ENCODE measurements around the gene MS4A4A. TPM values are rescaled to one million over a fixed set of nuclear protein-coding genes. Genes with fewer than 3 reads are reported as not detected.

The MS4A4A gene
- total RNA-seq, 2 donors from 2014 or later, result not detected

DNA sequence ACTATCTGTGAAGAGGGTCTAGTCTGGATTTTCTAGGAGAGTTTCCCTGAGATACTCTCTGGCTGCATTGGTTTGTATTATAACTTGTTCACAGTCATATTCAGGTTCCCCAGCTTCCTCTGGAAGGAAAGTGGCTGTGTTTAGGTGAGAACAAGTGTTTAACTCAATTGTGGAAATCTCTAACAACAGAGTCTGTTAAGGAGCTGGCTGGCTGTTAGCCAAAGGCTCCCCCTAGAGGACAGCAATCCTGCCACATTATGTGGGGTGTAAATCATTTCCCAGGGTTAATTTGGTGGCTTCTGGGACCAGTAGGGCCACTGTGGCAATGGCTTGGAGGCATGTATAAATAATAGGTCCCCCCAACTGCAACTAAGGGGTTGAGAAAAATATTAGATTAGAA, 65.0 kb downstream of the MS4A4A start:
- H3K4me3 Mint-ChIP-seq, result no peak overlapping the region
- no peaks in the 10 kb centered on the region for H3K9me3 Mint-ChIP-seq
- H3K27me3 Mint-ChIP-seq, result peaks cover 24 to 42% of the 10 kb centered on the region in 2 donors
- DNase-seq (ENCODE audit: low spot score), result no peak
- no peak for ATAC-seq
- no peaks in the 10 kb centered on the region for H3K4me1 Mint-ChIP-seq (ENCODE audit: low read depth in 2 of 2)
- H3K36me3 Mint-ChIP-seq, result no peaks in the 10 kb centered on the region
- no peak overlapping the region for H3K27ac Mint-ChIP-seq

- Mint-ChIP-seq H3K27me3 (peaks cover 17 to 32% of the 10 kb centered on the region in 2 donors), H3K9me3 (no peaks in the 10 kb centered on the region), H3K27ac (no peak overlapping the region), H3K4me3 (no peak overlapping the region), H3K4me1 (ENCODE audit: low read depth in 2 of 2) (no peaks in the 10 kb centered on the region), H3K36me3 (no peaks in the 10 kb centered on the region)
- DNase-seq (ENCODE audit: low spot score) (no peak), ATAC-seq (no peak)
Measured at GRCh38 chr11:60347084-60347797, 66.8 kb downstream of the MS4A4A start.

DNA sequence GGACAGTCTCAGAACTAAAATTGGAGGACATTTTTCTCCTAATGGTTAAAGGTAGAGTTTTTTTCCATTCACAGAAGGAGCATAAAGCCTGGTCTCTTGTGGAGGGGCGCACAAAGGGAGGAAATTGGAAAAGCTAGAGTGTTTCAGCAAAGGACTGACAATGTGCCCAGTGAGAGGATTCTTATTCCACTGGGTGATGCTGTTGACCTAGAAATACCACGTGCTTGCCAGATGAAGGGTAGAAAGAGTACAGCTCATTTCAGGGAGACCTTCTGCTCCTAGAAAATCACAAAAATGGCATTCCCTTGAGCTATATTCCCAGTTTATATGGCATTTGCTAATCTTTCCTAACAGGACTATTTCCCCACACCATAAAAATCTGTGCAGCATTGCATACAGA, 67.7 kb downstream of the MS4A4A start:
- ATAC-seq (no peak), DNase-seq (ENCODE audit: low spot score) (no peak)
- no peaks in the 10 kb centered on the region for H3K4me1 Mint-ChIP-seq (ENCODE audit: low read depth in 2 of 2)
- H3K9me3 Mint-ChIP-seq, result no peaks in the 10 kb centered on the region
- H3K27ac Mint-ChIP-seq, result no peak overlapping the region
- no peaks in the 10 kb centered on the region for H3K36me3 Mint-ChIP-seq
- peaks cover 17 to 34% of the 10 kb centered on the region in 2 donors for H3K27me3 Mint-ChIP-seq
- H3K4me3 Mint-ChIP-seq, result no peak overlapping the region

DNA sequence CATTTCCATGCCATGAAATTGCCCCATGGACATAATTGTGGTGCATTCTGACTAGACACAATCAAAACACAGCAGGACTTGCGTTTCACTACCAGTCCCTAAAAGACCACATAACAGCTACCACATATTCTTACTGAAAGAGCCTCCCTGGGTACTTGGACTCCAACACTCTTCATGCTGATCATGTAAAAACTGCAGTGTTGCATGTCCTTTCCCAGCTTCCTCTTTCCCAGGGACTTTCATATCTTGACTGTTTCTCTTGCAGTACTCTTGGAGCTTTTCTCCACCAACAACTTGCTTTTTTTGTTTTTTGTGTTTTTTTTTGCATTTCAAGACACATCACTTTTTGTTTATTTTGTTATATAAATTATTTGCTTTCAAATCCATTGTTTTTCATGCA, 69.5 kb downstream of the MS4A4A start:
- no peaks in the 10 kb centered on the region for H3K4me1 Mint-ChIP-seq (ENCODE audit: low read depth in 2 of 2)
- H3K4me3 Mint-ChIP-seq, result no peak overlapping the region
- DNase-seq (ENCODE audit: low spot score) (no peak), ATAC-seq (no peak)
- no peak overlapping the region for H3K27ac Mint-ChIP-seq
- peaks cover 16 to 41% of the 10 kb centered on the region in 2 donors for H3K27me3 Mint-ChIP-seq
- H3K36me3 Mint-ChIP-seq, result no peaks in the 10 kb centered on the region
- no peaks in the 10 kb centered on the region for H3K9me3 Mint-ChIP-seq

GRCh38 chr11:60357771-60358170, 77.3 kb downstream of the MS4A4A start:
- Mint-ChIP-seq H3K4me3 (no peak overlapping the region), H3K27ac (no peak overlapping the region), H3K27me3 (peaks cover 10 to 27% of the 10 kb centered on the region in 2 donors), H3K4me1 (ENCODE audit: low read depth in 2 of 2) (no peaks in the 10 kb centered on the region), H3K9me3 (no peaks in the 10 kb centered on the region), H3K36me3 (no peaks in the 10 kb centered on the region)
- ATAC-seq (no peak), DNase-seq (ENCODE audit: low spot score) (no peak)

Other genes with a start within 250 kb of the MS4A4A start
- gene OOSP2, start 240.3 kb upstream of the MS4A4A start, total RNA-seq, result not detected
- gene MS4A3, start 224.0 kb upstream of the MS4A4A start, total RNA-seq, result under 1 TPM in 1 of 2 donors, not detected in 1; 0.50 TPM
- gene MS4A2, start 192.0 kb upstream of the MS4A4A start, total RNA-seq, result 1 to 10 TPM in 1 of 2 donors, not detected in 1; 1.6 TPM
- gene MS4A6A, start 97.6 kb upstream of the MS4A4A start, total RNA-seq, result not detected
- gene MS4A4E, start 37.5 kb upstream of the MS4A4A start, total RNA-seq, result 1 to 10 TPM in 1 of 2 donors, not detected in 1; 2.6 TPM
- gene MS4A6E, start 46.6 kb downstream of the MS4A4A start, total RNA-seq, result not detected
- 1 to 10 TPM in 1 of 2 donors, under 1 TPM in 1; 0.70 to 1.5 TPM for gene MS4A7, start 97.9 kb downstream of the MS4A4A start, total RNA-seq
- under 1 TPM; 0.11 to 0.14 TPM for gene MS4A14, start 115.8 kb downstream of the MS4A4A start, total RNA-seq
- not detected for gene MS4A5, start 148.9 kb downstream of the MS4A4A start, total RNA-seq
- 1 to 10 TPM in 1 of 2 donors, not detected in 1; 2.4 TPM for gene MS4A1, start 175.2 kb downstream of the MS4A4A start, total RNA-seq
- gene MS4A12, start 212.1 kb downstream of the MS4A4A start, total RNA-seq, result not detected
- gene MS4A13, start 234.7 kb downstream of the MS4A4A start, total RNA-seq, result not detected